Sigmoid colon (tissue), 7 donors: ENCODE measurements around the gene VIT. TPM values are rescaled to one million over a fixed set of nuclear protein-coding genes. Genes with fewer than 3 reads are reported as not detected.

Experiments
- DNase-seq: peaks from one replicate; pipeline ENCODE4 v3.0.0-alpha.2; 2019
- H3K27ac ChIP-seq, 4 donors: fragments of 200-600 bp; sonication (generic); one replicate each; pipeline ENCODE4 v1.5.1; 2016 to 2019; ENCODE audit warnings: mild to moderate bottlenecking in 1 of 4
- H3K27me3 ChIP-seq, 3 donors: fragments of 200-600 bp; sonication (generic); one replicate each; pipeline ENCODE4 v1.5.1; 2019; ENCODE audit warnings: mild to moderate bottlenecking in 1 of 3
- H3K36me3 ChIP-seq, 4 donors: fragments of 200-600 bp; sonication (generic); one replicate each; pipeline ENCODE4 v1.5.1; 2016 to 2019
- H3K4me1 ChIP-seq, 4 donors: fragments of 200-600 bp; sonication (generic); one replicate each; pipeline ENCODE4 v1.5.1; 2017 to 2019
- H3K4me3 ChIP-seq, 4 donors: fragments of 200-600 bp; sonication (generic); one replicate each; pipeline ENCODE4 v1.5.1; 2017 to 2019; ENCODE audit warnings: mild to moderate bottlenecking in 2 of 4, moderate library complexity in 1 of 4
- H3K9me3 ChIP-seq, 4 donors: fragments of 200-600 bp in 3 of 4; sonication (generic) in 3 of 4; one replicate each; pipeline versions ENCODE4 v1.5.1 to v1.6.1; 2013 to 2019
- EP300 ChIP-seq, 4 donors: sonication (generic); formaldehyde crosslinking; IDR thresholded peaks; one replicate each; pipeline ENCODE4 v1.6.1; 2017; ENCODE audit warnings: antibody characterized with exemption in 4 of 4
- POLR2A ChIP-seq, 2 donors: fragments of 450-650 bp; IDR thresholded peaks; one replicate each; pipeline ENCODE4 v1.6.1; 2016; ENCODE audit warnings: antibody characterized with exemption in 2 of 2, mild to moderate bottlenecking in 2 of 2, moderate library complexity in 2 of 2
- POLR2AphosphoS5 ChIP-seq, 4 donors: sonication (generic); formaldehyde crosslinking; IDR thresholded peaks; one replicate each; pipeline ENCODE4 v1.6.1; 2017; ENCODE audit warnings: antibody characterized with exemption in 4 of 4
- WGBS, 2 donors: extraction: QIAGEN DNeasy Blood & Tissue Kit; methylation state at CpG; one replicate each; pipeline ENCODE4 v1.1.7; 2013; 5-methylcytosine and 5-hydroxymethylcytosine counted together
- intact Hi-C: fragments of 100-400 bp; cut with DNase I; formaldehyde crosslinking; loops from one replicate; pipeline ENCODE4 v1.15.1; 2023
- polyA plus RNA-seq, 3 donors: library from polyadenylated mRNA; stranded (reverse); fragments of 200-250 nt; gene quantifications; one replicate each; pipeline ENCODE4 v1.2.3, GENCODE V29; 2013
- total RNA-seq, 4 donors: library from RNA; depleted of rRNA; stranded (reverse); fragments of >200 nt; gene quantifications; one replicate each; pipeline ENCODE4 v1.1.0, GENCODE V29; 2016
- TF ChIP-seq, protein P1 (sequence below), 4 experiments: fragments of 450-650 bp in 3 of 4; fragments of 200-600 bp in 1 of 4; IDR thresholded peaks; one replicate each; pipeline ENCODE4 v1.5.1; 2016 to 2019; ENCODE audit warnings: antibody characterized with exemption in 4 of 4, mild to moderate bottlenecking in 3 of 4, moderate library complexity in 2 of 4
- donor health status: healthy with polysubstance abuse.
- donor health status: Bipolar disorder and iron deficiency.
- donor health status: healthy.

Gene VIT
- total and polyA plus RNA-seq, 7 donors, result 1.1 to 16.5 (median 9.6) TPM; not detected in 1

DNA sequence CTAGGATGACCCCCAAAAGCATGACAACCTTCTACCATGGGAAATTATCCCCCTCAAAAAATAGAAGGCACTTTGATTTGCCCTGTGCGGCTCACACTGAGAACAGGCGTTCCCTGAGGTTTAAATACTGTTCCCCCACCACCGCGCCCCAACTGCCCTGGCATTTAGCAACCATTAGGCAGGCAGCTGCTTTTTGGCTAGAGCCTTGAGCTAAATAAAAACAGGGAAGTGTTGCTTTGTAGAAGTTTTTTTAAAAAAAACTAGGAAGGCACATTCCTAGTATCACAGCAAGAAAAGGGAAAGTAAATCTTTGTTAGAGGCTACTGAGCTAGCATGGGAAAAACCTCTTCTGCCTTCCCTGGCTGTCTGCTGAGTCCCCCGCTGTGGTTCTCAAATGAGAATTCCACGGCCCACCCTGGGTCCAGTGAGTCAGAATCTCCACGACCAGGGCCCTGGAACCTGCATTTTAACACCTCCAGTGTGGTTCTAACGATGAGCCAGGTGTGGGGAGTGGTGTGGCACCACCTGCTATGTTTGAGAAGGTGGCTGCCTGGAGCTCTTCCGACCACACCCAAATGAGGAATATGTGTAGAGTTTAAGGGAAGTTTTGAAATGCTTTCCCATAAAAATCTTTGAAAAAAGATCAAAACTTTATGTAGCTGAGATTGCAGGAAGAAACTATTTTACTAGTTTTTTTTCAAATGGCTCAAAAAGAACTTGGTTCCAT is 66.4 kb downstream of the VIT start:
- Histone ChIP-seq H3K36me3 (no peaks in the 10 kb centered on the region), H3K27me3 (no peaks in the 10 kb centered on the region), H3K9me3 (no peaks in the 10 kb centered on the region), H3K27ac (no peak overlapping the region), H3K4me3 (no peak overlapping the region), H3K4me1 (no peaks in the 10 kb centered on the region)
- intact Hi-C loops, result no loop called here
- no peak for DNase-seq
- TF ChIP-seq, protein P1, sequence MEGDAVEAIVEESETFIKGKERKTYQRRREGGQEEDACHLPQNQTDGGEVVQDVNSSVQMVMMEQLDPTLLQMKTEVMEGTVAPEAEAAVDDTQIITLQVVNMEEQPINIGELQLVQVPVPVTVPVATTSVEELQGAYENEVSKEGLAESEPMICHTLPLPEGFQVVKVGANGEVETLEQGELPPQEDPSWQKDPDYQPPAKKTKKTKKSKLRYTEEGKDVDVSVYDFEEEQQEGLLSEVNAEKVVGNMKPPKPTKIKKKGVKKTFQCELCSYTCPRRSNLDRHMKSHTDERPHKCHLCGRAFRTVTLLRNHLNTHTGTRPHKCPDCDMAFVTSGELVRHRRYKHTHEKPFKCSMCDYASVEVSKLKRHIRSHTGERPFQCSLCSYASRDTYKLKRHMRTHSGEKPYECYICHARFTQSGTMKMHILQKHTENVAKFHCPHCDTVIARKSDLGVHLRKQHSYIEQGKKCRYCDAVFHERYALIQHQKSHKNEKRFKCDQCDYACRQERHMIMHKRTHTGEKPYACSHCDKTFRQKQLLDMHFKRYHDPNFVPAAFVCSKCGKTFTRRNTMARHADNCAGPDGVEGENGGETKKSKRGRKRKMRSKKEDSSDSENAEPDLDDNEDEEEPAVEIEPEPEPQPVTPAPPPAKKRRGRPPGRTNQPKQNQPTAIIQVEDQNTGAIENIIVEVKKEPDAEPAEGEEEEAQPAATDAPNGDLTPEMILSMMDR (IDR thresholded peaks at IDR 0.05), result no peak
- no peak for TF ChIP-seq POLR2A (IDR thresholded peaks at IDR 0.05)
- 62 to 77% methylated on average over 9 of the region's 9 CpGs for WGBS, 2 donors

GRCh38 chr2:36769106-36769505 is 72.6 kb downstream of the VIT start:
- no peak overlapping the region for H3K4me3 ChIP-seq
- no peaks in the 10 kb centered on the region for H3K4me1 ChIP-seq
- no peaks in the 10 kb centered on the region for H3K27me3 ChIP-seq
- TF ChIP-seq, protein P1 (IDR thresholded peaks at IDR 0.05), result no peak
- TF ChIP-seq POLR2A (IDR thresholded peaks at IDR 0.05) (no peak), EP300 (IDR thresholded peaks at IDR 0.05) (no peak), POLR2AphosphoS5 (IDR thresholded peaks at IDR 0.05) (no peak)
- WGBS, 2 donors, result 81 to 84% methylated on average over 2 of the region's 2 CpGs
- intact Hi-C loops, result no loop called here
- no peak for DNase-seq
- no peaks in the 10 kb centered on the region for H3K9me3 ChIP-seq
- no peaks in the 10 kb centered on the region for H3K36me3 ChIP-seq
- H3K27ac ChIP-seq, result no peak overlapping the region

DNA sequence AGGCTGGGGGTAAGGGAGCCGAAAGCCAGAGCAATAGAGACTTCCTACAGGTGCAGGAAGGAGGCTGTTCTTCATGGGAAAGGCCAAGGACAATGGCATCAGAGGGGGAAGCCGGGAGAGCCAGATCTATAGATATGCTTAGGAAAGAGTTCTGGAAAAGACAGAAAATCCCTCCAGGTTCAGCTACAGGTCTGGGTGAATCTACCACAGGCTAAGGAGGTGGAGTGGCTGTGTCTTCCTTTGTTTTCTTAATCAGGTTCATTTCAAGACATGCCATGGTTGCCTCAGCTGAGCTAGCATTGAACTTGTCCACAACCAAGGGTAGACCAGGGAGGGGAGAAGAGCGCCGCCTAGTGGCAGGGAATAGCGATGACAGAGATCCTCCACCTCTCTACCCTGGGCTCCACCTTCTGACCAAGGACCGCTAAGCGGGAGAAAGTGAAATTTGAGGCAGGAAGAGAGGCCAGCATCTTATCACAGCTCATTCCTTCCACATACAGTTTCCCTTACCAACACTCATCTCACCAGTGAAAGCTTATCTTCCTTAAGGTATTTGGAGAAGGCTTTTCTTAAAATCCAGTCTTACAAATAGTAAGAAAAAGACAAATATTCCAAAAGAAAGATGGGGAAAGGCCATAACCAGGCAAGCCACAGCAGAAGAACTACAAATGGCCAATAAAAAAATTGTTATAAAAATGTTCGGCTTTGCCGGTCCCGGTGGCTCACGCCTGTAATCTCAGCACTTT is 74.2 kb downstream of the VIT start:
- WGBS, 2 donors, result 69 to 73% methylated on average over 11 of the region's 11 CpGs
- intact Hi-C loops, result no loop called here

GRCh38 chr2:36771671-36772070 is 75.2 kb downstream of the VIT start:
- no peak overlapping the region for H3K4me3 ChIP-seq
- no peaks in the 10 kb centered on the region for H3K27me3 ChIP-seq
- DNase-seq, result no peak
- intact Hi-C loops, result no loop called here
- no peak overlapping the region for H3K27ac ChIP-seq
- no peak for TF ChIP-seq EP300 (IDR thresholded peaks at IDR 0.05)
- no peak for TF ChIP-seq POLR2AphosphoS5 (IDR thresholded peaks at IDR 0.05)
- TF ChIP-seq, protein P1 (IDR thresholded peaks at IDR 0.05), result no peak
- TF ChIP-seq POLR2A (IDR thresholded peaks at IDR 0.05), result no peak
- 60 to 83% methylated on average over 3 of the region's 3 CpGs for WGBS, 2 donors
- no peaks in the 10 kb centered on the region for H3K36me3 ChIP-seq
- no peaks in the 10 kb centered on the region for H3K9me3 ChIP-seq
- no peaks in the 10 kb centered on the region for H3K4me1 ChIP-seq

More for the DNA sequence above, 74.2 kb downstream of the VIT start:
- Histone ChIP-seq H3K27ac (no peak overlapping the region), H3K9me3 (no peaks in the 10 kb centered on the region), H3K36me3 (no peaks in the 10 kb centered on the region), H3K27me3 (no peaks in the 10 kb centered on the region), H3K4me1 (no peaks in the 10 kb centered on the region), H3K4me3 (no peak overlapping the region)
- TF ChIP-seq, protein P1 (IDR thresholded peaks at IDR 0.05), result no peak
- no peak for TF ChIP-seq POLR2AphosphoS5 (IDR thresholded peaks at IDR 0.05)
- TF ChIP-seq EP300 (IDR thresholded peaks at IDR 0.05), result no peak
- TF ChIP-seq POLR2A (IDR thresholded peaks at IDR 0.05), result no peak
- DNase-seq, result no peak
